GM12873 (cell line): ENCODE data around the gene NT5M.

Experiments used
- TF ChIP-seq, protein P1 (sequence below): IDR thresholded peaks from 2 replicates; pipeline ENCODE4 v1.5.1; 2012; ENCODE audit warnings: low read depth, mild to moderate bottlenecking, moderate library complexity, low read length, control low read depth; ENCODE audit not compliant: insufficient read depth; ENCODE audit errors: missing control alignments

The NT5M gene

DNA sequence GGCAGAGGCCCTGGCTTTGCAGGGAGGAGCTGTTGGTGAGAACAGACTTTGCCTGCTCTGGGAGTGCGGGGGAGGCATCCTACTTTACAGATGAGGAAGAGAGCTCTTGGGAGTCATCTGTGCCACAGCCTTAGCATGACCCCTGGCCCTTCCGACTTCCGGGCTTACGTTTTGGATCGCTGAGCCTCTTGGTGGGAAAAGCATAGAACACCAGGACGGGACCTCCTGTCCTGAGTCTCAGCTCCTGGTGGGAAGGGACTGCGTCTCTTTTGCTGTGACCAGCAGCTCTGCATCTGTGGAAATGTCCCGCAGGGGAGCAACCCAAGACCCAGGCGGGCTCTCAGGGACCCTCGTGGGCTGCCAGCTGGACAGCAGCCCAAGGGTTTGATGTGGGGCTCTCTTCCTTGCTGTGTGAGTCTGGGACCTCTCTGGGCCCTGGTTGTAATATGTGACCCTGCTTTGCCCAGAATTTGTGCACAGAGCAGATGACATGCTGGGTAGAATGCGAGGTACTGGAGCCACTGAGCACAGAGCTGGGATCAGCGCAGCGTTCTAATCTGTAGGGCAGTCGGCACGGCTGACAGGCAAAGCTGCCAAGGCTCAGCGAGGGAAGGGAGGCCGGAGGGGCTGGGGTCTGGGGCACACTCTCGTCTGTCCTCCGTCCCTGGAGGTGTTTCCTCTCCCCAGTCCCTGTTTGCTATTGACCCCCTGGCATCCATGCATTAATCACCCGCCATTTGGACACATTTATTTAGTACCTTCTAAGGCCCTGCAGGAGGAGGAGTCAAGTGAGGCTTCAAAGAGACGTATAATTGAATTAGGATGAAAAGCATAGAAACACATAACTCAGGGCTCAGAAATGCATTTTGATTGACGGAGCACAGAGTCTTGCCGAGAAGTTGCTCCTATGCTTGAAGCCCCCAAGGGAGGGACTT, 64.0 kb downstream of the NT5M start:
- TF ChIP-seq, protein P1, sequence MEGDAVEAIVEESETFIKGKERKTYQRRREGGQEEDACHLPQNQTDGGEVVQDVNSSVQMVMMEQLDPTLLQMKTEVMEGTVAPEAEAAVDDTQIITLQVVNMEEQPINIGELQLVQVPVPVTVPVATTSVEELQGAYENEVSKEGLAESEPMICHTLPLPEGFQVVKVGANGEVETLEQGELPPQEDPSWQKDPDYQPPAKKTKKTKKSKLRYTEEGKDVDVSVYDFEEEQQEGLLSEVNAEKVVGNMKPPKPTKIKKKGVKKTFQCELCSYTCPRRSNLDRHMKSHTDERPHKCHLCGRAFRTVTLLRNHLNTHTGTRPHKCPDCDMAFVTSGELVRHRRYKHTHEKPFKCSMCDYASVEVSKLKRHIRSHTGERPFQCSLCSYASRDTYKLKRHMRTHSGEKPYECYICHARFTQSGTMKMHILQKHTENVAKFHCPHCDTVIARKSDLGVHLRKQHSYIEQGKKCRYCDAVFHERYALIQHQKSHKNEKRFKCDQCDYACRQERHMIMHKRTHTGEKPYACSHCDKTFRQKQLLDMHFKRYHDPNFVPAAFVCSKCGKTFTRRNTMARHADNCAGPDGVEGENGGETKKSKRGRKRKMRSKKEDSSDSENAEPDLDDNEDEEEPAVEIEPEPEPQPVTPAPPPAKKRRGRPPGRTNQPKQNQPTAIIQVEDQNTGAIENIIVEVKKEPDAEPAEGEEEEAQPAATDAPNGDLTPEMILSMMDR: no peak

DNA sequence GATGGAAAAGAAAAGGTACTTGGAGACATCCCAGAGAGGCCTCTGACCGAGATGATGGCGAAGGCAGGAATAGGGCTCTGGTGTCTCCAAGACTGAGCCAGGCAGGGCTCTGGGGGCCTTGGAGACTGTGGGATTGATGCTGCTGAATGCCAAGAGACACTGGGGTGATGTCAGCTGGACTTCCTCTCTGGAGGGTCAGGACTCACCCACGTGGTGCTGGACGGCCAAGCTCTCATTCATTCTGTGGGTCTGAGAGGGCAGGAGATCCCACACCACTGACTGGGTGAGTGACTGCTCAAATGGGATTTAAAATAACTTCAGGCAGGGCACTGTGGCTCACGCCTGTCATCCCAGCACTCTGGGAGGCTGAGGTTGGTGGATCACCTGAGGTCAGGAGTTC, 64.8 kb downstream of the NT5M start:
- TF ChIP-seq, protein P1: no peak

DNA sequence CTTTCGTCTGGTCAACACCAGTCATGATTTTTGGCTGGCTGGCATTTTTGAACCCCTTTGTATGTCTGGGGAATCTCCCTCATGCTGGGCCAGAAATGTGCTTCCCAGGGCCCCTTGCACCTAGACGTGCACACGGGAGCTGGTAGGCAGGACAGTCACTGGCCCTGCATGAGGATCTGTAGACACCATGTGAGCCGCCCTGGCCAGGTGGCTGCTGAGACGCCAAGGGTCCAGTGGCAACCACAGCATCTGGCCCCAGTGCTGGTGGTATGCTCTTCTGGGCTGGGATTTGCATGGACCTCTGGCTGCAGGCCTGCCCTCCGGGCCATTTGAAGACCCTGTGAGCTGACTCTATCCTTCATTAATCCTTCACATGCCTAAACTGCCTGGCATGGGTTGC, 67.5 kb downstream of the NT5M start:
- TF ChIP-seq, protein P1: no peak

DNA sequence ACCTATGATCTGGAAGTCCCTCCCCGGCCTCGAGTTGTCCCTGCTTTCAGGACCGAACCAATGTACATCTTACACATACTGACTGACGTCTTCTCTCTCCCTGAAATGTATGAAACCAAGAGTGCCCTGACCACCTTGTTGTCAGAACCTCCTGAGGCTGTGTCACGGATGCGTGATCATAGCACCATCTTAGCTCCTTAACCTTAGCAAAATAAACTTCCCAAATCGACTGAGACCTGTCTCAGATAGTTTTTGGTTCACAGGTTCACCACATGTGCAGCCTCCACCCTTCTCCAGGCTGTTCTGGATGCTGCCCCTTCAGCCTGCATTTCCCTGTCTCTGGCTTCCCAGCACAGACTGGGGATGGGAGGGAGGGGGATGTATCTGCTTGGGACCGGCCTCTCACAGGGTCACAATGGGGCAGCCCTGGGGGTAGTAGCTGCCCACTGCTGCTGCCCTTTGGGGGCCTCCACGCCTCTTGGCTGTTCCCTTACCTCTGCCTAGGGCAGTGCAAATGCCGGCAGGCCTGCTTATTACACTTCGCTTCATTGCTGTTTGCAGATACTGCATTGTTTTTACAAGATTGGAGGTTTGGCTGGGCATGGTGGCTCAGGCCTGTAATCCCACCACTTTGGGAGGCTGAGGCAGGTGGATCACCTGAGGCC, 69.8 kb downstream of the NT5M start:
- TF ChIP-seq, protein P1: no peak

DNA sequence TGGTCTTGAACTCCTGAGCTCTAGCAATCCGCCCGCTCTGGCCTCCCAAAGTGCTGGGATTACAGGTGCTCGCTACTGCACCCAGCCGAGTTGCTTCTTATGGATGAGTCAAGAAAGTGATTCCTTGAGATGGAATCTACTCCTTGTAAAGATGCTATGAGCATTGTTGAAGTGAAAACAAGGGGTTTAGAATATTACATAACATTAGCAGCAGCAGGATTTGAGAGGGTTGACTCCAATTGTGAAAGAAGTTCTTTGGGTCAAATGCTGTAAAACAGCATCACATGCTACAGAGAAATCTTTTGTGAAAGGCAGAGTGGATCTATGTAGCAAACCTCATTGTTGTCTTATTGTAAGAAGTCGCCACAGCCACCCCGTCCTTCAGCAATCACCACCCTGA, 72.7 kb downstream of the NT5M start:
- TF ChIP-seq, protein P1: no peak

DNA sequence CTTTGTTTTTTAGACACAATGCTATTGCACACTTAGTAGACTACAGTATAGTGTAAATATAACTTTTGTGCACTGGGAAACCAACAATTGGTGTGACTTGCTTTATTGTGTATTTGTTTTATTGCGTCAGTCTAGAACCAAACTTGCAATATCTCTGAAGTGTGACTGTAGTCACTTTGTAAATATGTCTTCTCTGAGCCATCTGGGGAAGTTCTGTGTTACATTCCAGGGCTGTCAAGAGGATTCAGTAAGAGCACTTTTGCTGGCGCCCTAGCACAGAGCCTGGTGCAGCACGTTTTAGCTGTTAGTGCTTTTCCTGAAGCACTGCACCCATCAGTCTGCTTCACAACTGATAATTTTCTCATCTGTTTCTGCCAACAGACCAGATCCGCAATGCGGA, 73.2 kb downstream of the NT5M start:
- TF ChIP-seq, protein P1: no peak

DNA sequence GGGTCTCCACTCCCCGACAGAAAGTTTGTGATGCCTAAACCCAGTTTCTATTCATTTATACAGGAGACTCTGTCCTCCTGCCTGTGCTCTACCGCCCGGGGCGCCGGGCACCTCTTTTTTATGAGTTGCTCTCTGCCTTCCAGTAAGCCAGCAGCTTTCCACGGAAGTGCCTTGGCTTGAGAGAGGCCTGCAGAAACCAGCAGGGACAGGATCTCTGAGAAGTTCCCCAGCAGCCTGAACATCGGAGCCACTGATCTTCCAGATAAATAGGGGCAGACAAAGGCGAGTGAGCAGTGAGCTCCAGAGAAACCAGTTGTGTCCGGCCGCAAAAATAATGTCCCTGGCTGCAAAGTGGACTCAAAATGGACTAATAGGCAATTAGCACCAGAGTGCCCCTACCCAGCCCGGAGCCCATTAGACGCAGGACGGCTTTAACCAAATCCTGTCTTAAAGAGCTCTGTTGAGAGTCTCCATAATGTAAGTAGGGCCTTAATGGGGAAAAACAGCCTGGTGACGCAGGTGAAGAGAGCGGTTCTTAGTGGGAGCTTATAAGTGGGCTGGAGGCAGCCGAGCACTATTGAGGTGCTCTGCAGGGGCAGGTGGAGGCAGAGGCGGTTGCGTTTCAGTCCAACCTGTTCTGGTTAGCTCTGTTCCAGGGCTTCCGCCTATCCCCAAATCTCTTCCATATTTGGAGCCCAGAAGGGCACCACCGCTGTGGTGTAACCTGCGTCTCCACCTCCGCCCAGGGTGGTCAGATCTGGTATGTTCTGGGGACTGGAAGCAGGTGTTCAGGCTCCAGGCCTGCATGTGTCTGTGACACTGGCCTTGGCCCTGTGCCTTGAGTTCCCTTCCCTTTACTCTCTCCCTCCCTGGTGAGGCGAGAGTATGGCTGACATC, 74.1 kb downstream of the NT5M start:
- TF ChIP-seq, protein P1: no peak
